ENCODE results near the gene CRYBG2.
"Not testable (repeated sequence)": the region's sequence is repeated elsewhere in the genome, so short reads cannot be mapped to it uniquely, and the experiment has no call there.

The CRYBG2 gene

GRCh38 chr1:26349188-26349876 lies 4.6 kb downstream of the CRYBG2 start:
- DNase-seq (ENCODE audit: low spot score), result no peak

GRCh38 chr1:26346274-26347033 lies 7.5 kb downstream of the CRYBG2 start:
- DNase-seq (ENCODE audit: low spot score), result no peak

- no peak for DNase-seq (ENCODE audit: low spot score)
Observed at GRCh38 chr1:26345718-26346117, 8.2 kb downstream of the CRYBG2 start.

- no peak for DNase-seq (ENCODE audit: low spot score)
Observed at GRCh38 chr1:26344147-26344920, 9.6 kb downstream of the CRYBG2 start.

- DNase-seq (ENCODE audit: low spot score), result no peak
Observed at GRCh38 chr1:26340047-26340481, 13.9 kb downstream of the CRYBG2 start.

- DNase-seq (ENCODE audit: low spot score), result no peak
Observed at GRCh38 chr1:26338670-26339069, 15.3 kb downstream of the CRYBG2 start.

GRCh38 chr1:26337625-26338024 lies 16.3 kb downstream of the CRYBG2 start:
- no peak for DNase-seq (ENCODE audit: low spot score)

GRCh38 chr1:26337206-26337535 lies 16.8 kb downstream of the CRYBG2 start:
- no peak for DNase-seq (ENCODE audit: low spot score)

- DNase-seq (ENCODE audit: low spot score), result no peak
Observed at GRCh38 chr1:26336477-26337205, 17.3 kb downstream of the CRYBG2 start.

- DNase-seq (ENCODE audit: low spot score), result no peak
Observed at GRCh38 chr1:26335774-26336476, 18.0 kb downstream of the CRYBG2 start.

- not testable (repeated sequence) for DNase-seq (ENCODE audit: low spot score)
Observed at GRCh38 chr1:26333312-26333711, 20.6 kb downstream of the CRYBG2 start.

GRCh38 chr1:26330276-26330675 lies 23.7 kb downstream of the CRYBG2 start:
- no peak for DNase-seq (ENCODE audit: low spot score)

GRCh38 chr1:26329380-26329779 lies 24.6 kb downstream of the CRYBG2 start:
- DNase-seq (ENCODE audit: low spot score), result not testable (repeated sequence)

- DNase-seq (ENCODE audit: low spot score), result no peak
Observed at GRCh38 chr1:26328597-26328996, 25.3 kb downstream of the CRYBG2 start.

GRCh38 chr1:26327956-26328362 lies 26.0 kb downstream of the CRYBG2 start:
- DNase-seq (ENCODE audit: low spot score), result no peak

- no peak for DNase-seq (ENCODE audit: low spot score)
Observed at GRCh38 chr1:26324550-26324949, 29.4 kb downstream of the CRYBG2 start.

GRCh38 chr1:26323382-26323781 lies 30.5 kb downstream of the CRYBG2 start:
- DNase-seq (ENCODE audit: low spot score), result no peak

GRCh38 chr1:26322042-26322331 lies 31.9 kb downstream of the CRYBG2 start:
- no peak for DNase-seq (ENCODE audit: low spot score)

- DNase-seq (ENCODE audit: low spot score), result peak; percentile 89
Observed at GRCh38 chr1:26321315-26322041, 32.5 kb downstream of the CRYBG2 start.

GRCh38 chr1:26320896-26321295 lies 33.0 kb downstream of the CRYBG2 start:
- no peak for DNase-seq (ENCODE audit: low spot score)

Measured in left forelimb (tissue), 1 donor.